ENCODE data around the gene ZNF575.

Gene ZNF575, protein sequence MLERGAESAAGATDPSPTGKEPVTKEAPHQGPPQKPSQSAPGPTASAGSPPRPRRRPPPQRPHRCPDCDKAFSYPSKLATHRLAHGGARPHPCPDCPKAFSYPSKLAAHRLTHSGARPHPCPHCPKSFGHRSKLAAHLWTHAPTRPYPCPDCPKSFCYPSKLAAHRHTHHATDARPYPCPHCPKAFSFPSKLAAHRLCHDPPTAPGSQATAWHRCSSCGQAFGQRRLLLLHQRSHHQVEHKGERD

DNA sequence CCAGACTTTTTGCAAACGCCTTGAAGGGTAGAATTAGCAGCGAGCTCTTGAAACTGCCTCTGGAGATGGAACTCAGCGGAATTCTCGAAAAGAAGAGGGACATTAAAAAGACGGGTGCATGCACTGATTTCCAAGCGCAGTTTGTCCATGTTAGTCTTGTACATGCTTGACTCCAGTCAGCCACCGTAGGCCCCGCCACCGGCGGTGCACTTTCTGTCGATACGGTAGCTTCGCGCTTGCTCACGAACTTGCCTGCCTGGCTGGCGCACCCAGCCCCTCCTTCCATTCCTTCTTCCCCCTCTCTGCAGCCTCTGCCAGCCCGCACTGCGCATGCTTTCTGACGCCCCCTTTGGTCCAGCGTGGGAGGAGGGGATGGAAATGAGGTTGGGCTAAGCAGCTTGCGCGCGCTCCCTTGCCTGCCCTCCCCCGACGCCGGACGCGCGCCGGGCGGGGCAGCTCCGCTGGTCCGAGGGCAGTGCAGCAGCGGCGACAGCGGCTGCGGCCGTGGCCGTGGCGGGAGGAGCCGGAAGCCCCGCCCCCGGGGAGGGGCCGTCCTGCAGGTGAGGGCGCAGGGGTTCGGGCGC, at the start of gene ZNF575:
ZNF575 (plus strand) TSS at position 227 of the 584 bp plus-strand sequence. CDS start 1,235 bp downstream, outside the sequence.
- DNase-seq, result peak; percentile 91

GRCh38 chr19:43483281-43483680, 49.7 kb upstream of the ZNF575 start:
- no peak for DNase-seq

GRCh38 chr19:43485951-43486350, 47.0 kb upstream of the ZNF575 start:
- DNase-seq, result no peak

DNA sequence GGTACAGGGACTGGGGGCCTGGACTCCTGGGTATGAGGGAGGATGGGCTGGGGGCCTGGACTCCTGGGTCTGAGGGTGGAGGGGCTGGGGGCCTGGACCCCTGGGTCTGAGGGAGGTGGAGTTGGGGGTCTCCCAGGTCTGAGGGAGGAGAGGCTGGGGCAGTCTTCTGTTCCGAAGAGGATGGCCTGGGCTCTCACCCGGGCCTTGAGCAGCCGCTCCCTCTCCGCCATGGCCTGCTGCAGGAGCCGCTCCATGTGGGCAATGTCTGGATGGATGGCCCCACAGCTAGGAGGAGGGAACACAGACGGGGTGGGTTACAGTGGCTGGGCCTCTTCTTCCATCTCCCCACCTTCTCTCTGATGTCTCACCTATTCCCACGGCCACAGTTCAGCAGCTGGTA, 46.6 kb upstream of the ZNF575 start:
- no peak for DNase-seq

GRCh38 chr19:43488179-43488578, 44.8 kb upstream of the ZNF575 start:
- no peak for DNase-seq

DNA sequence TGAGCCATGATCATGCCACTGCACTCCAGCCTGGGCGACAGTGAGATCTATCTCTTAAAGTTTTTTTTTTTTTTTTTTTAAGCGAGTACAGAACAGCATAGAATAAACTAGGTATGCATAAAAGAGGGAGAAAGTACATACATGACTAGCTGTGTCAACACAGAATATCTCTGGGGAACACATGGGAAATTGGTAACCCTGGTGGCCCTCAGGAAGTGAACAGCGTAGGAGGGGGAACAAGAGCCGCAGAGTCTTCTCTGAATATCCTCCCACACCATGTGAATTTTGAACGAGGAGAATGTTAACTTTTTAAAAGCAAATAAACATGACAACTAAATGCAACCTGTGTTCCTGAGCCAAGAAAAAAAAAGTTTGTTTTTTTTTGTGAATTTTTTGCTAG, 43.7 kb upstream of the ZNF575 start:
- no peak for DNase-seq

GRCh38 chr19:43489979-43490599, 42.9 kb upstream of the ZNF575 start:
- DNase-seq, result no peak

DNA sequence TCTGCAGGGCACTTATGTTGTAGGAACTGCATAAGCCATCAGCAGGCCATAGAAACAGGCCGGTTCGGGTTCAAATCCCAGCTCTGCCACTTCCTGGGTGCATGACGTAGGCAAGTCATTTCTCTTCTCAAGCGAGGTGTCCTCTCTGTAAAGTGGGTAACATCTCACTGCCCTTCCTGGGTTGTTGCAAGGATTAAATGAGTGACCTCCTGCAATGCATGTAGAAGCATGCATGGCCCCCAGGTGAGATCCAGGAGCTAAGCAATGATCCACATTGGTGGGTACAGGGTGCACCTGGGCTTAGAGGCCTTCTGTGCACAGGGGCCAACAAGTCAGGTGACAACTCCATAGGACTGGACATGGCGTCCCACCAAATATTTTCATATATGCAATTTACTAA, 42.2 kb upstream of the ZNF575 start:
- DNase-seq, result no peak

DNA sequence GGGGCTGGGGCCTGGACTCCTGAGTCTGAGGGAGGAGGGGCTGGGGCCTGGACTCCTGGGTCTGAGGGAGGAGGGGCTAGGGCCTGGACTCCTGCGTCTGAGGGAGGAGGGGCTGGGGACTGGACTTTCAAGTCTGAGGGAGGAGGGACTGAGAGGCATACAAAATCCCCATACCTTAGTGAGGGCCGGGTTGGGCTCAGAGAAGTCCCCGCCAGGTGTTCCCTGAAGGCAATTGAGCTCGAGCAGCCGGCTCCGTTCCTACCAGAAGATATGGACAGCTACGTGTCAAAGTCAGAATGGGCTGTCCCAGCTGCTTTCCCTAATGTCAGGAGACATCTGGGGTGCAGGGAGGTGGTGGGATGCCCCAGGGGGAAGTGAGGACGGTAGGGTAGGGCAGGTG, 37.9 kb upstream of the ZNF575 start:
- DNase-seq, result no peak

GRCh38 chr19:43496960-43497359, 36.0 kb upstream of the ZNF575 start:
- no peak for DNase-seq

GRCh38 chr19:43498233-43498842, 34.6 kb upstream of the ZNF575 start:
- no peak for DNase-seq

DNA sequence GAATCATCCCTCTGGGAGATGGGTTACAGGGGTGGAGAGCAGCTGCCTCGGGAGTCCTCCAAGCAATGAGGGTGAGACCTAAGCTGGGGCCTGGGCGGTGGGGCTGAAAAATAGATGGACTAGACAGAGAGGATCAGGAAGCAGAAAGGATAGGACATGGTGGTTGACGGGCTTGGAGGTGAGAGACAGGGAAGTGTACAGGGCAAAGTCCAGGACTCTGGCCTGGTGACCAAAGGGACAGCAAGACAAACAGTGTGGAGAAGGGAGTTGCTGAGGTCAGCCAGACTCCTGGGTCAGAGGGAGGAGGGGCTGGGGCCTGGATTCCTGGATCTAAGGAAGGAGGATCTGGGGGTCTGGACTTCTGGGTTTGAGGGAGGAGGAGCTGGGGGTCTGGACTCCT, 33.9 kb upstream of the ZNF575 start:
- DNase-seq, result no peak

DNA sequence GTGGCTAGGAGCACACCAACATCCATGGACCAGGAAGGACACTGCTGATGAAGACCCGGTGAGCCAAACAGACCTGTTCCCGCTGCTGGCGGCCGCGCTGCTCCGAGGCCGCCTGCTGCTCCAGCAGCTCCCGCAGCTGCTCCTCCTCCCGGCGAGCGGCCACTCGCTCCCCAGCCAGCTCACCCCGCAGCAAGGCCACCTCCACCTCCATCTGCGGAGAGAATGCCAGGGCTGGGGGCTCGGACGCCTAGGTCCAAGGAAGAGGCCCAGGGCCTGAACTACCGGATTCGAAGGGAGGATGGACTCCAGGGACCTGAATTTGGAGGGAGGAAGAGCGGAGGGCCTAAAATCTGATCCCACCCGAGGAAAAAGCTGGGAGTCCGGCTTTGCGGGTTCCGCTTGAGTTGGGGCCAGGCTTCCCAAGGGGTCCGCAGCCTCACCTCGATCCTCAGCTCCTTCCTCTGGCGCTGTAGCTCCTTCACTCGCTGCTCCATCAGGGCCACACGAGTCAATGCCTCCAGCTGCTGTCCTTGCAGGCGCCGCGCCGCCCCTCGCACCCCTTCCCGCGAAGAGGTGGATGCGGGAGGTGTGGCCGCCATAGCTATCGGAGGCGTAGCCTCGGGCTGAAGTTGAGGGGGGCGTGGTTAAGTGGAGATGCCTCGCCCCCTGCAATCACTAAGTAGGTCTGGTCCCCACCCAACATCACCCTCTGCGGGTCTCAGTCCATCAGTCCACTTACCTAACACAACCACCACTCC, 31.1 kb upstream of the ZNF575 start:
- DNase-seq, result no peak

DNA sequence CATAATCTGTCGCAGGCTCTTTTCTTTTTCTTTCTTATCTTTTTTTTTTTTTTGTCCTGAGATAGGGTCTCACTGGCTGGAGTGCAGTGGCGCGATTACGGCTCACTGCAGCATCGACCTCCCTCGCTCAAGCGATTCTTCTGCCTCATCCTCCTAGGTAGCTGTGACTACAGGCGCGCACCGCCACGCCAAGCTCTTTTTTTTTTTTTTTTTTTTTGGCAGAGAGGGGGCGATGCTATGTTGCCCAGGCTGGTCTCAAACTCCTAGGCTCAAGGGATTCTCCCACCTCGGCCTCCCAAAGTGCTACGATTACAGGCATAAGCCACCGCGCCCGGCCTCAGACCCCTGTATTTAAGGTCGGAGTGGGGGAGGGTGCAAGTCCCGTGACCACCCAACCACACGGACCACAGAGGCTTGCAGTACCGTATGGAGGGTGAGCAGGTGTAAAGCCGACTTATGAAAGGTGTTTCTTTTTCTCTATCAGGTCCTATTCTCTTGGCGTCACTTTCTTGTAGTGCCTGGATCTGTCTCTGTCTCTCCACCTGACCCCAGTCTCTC, 30.5 kb upstream of the ZNF575 start:
- DNase-seq, result no peak

GRCh38 chr19:43503501-43504425, 29.2 kb upstream of the ZNF575 start:
- peak; percentile 73 for DNase-seq

- DNase-seq, result no peak
Measured at GRCh38 chr19:43504426-43505185, 28.4 kb upstream of the ZNF575 start, which contains the start of gene PHLDB3. Gene PHLDB3, minus strand, starts transcription at chr19:43504746. Its CDS starts 628 bp downstream, at chr19:43504118.

DNA sequence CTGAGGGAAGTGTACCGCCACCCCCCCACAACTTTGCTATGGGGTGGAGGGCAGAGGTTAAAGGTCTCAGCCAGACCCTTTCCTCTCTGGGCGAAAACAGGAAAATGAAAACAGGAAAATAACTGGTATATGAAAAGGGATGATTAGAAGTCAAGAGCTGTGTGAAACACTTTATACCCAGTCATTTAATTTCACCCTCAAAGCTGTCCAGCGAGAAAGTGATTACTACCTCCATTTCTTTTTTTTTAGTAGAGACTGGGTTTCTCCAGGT, 27.9 kb upstream of the ZNF575 start:
- no peak for DNase-seq

- DNase-seq, result no peak
Measured at GRCh38 chr19:43505941-43506340, 27.0 kb upstream of the ZNF575 start.

DNA sequence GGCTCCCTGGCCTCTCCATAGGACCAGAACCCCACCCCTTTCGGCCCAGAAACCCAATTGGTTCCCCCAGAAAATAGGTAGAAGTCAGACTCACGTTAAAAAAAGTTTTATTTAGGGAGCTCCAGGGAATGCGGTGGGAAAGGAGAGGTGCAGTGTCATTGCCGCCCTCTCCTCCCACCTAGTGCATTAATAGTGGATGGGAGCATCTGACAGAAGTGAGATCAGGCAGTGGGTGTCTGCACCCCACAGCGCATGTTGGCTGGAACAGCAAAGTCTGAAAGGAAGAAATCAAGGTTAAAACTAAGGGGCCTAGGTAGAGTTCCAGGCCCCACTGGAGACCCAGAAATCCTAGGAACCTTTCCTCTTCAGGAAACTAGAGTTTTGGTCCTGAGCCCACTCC, 26.4 kb upstream of the ZNF575 start:
- DNase-seq, result no peak

- DNase-seq, result no peak
Measured at GRCh38 chr19:43507880-43508279, 25.1 kb upstream of the ZNF575 start.

GRCh38 chr19:43510713-43511112, 22.3 kb upstream of the ZNF575 start:
- DNase-seq, result no peak
